BJ (cell line): Measurements from ENCODE around the gene GPRC5A. TPM values are rescaled to one million over a fixed set of nuclear protein-coding genes. Genes with fewer than 3 reads are reported as not detected.

Source experiments
- CTCF ChIA-PET: fragments of 350-600 bp; formaldehyde crosslinking; extraction: SDS; loops from one replicate; lab custom pipeline; 2021; ENCODE audit warnings: antibody characterized with exemption, inconsistent platforms; lab: Yijun Ruan, JAX
- POLR2A ChIA-PET: fragments of 300-600 bp; sonication (Branson Sonifier 250); formaldehyde crosslinking; extraction: SDS; loops from one replicate; lab custom pipeline; 2021; ENCODE audit warnings: antibody characterized with exemption; lab: Charles Lee
- DNase-seq: peaks from one replicate; pipeline ENCODE4 v3.0.0-alpha.2; 2011; ENCODE audit warnings: low read depth
- H3K27me3 ChIP-seq: 2 replicates; pipeline ENCODE4 v1.6.0; 2011; ENCODE audit warnings: low read length; ENCODE audit not compliant: control insufficient read depth, insufficient read depth
- H3K36me3 ChIP-seq: 2 replicates; pipeline ENCODE4 v1.5.1; 2011; ENCODE audit warnings: low read length; ENCODE audit not compliant: control insufficient read depth, insufficient read depth
- H3K4me3 ChIP-seq: 2 replicates; pipeline ENCODE4 v1.5.1; 2011; ENCODE audit warnings: low read depth, mild to moderate bottlenecking, control low read depth, low read length
- CTCF ChIP-seq: IDR thresholded peaks from 2 replicates; pipeline ENCODE4 v1.5.1; 2011; ENCODE audit warnings: low read depth, mild to moderate bottlenecking, control low read depth, inconsistent platforms, low read length, moderate library complexity; ENCODE audit not compliant: insufficient read depth
- polyA plus RNA-seq: library from polyadenylated mRNA; depleted of rRNA; stranded (reverse); fragments of >200 nt; gene quantifications from 2 replicates; pipeline ENCODE4 v1.2.3, GENCODE V29; 2011

Gene GPRC5A
- polyA plus RNA-seq, 1 experiment, result 241 TPM

- Histone ChIP-seq H3K36me3 (peaks cover 9% of the 10 kb centered on the region), H3K4me3 (no peak overlapping the region), H3K27me3 (no peaks in the 10 kb centered on the region)
- POLR2A ChIA-PET, result no interaction called here
- DNase-seq, result no peak
- CTCF ChIA-PET, result interaction anchor here (1.1 kb wide), 1 partner anchor 12 kb away, joined by 4 read pairs; no protein-coding TSS in a partner anchor
- TF ChIP-seq CTCF, result no peak
Measured at GRCh38 chr12:12903642-12904609, 12.6 kb downstream of the GPRC5A start.

GRCh38 chr12:12907552-12907951 is 16.2 kb downstream of the GPRC5A start:
- Histone ChIP-seq H3K27me3 (no peaks in the 10 kb centered on the region), H3K36me3 (peaks cover 19% of the 10 kb centered on the region), H3K4me3 (no peak overlapping the region)
- no peak for DNase-seq
- ChIA-PET POLR2A (no interaction called here), CTCF (interaction anchor here (1.2 to 2.1 kb wide), 2 partner anchors 8 to 95 kb away, joined by 3 to 7 read pairs; no protein-coding TSS in a partner anchor)
- no peak for TF ChIP-seq CTCF

GRCh38 chr12:12908252-12908651 is 16.9 kb downstream of the GPRC5A start:
- no peak for TF ChIP-seq CTCF
- no peak for DNase-seq
- H3K36me3 ChIP-seq, result peaks cover 26% of the 10 kb centered on the region
- CTCF ChIA-PET, result interaction anchor here (0.6 to 2.1 kb wide), 5 partner anchors 7 to 304 kb away, joined by 3 to 7 read pairs (median 3); no protein-coding TSS in a partner anchor
- POLR2A ChIA-PET, result no interaction called here
- H3K4me3 ChIP-seq, result no peak overlapping the region
- no peaks in the 10 kb centered on the region for H3K27me3 ChIP-seq

- no peak for TF ChIP-seq CTCF
- Histone ChIP-seq H3K4me3 (no peak overlapping the region), H3K27me3 (no peaks in the 10 kb centered on the region), H3K36me3 (peaks cover 29% of the 10 kb centered on the region)
- no peak for DNase-seq
- POLR2A ChIA-PET, result no interaction called here
- CTCF ChIA-PET, result interaction anchor here (0.6 to 1.4 kb wide), 5 partner anchors 71 to 303 kb away, joined by 3 to 4 read pairs (median 3); no protein-coding TSS in a partner anchor
Measured at GRCh38 chr12:12908711-12909110, 17.3 kb downstream of the GPRC5A start.
